Ureter (tissue), 1 donor: ENCODE results near the gene CHEK1. TPM values are rescaled to one million over a fixed set of nuclear protein-coding genes. Genes with fewer than 3 reads are reported as not detected.
"Not testable (repeated sequence)": the region's sequence is repeated elsewhere in the genome, so short reads cannot be mapped to it uniquely, and the experiment has no call there.

Experiments
- DNase-seq: peaks from one replicate; pipeline ENCODE4 v3.0.0-alpha.2; 2020; ENCODE audit warnings: low spot score
- total RNA-seq: library from RNA; stranded (reverse); gene quantifications from one replicate; pipeline ENCODE4 v1.2.4, GENCODE V29; 2023
- donor health status: DM: yes; HTN: yes; CAD: no.

Gene CHEK1
- total RNA-seq, result 2.8 TPM

DNA sequence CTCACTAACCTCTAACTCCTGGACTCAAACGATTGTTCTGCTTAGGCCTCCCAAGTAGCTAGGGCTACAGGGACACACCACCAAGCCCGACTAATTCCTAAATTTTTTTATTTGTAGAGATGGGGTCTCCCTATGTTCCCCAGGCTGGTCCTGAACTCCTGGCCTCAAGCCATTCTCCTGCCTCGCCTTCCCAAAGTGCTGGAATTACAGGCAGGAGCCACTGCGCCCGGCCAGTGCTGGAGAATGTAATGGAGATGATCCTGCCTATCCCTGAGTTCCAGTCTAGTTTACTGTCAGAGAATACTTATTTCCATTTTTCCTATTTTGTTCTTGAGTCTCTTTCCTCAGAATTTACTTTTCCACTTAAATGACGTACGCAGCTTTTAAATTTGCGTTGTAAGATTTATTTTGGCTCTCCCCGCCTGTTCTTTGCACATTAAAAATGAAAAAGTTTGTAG lies at the start of gene CHEK1:
Gene CHEK1, plus strand, starts transcription at position 408 of the 458 bp plus-strand sequence. CDS start 1,606 bp downstream, outside the sequence.
- no peak for DNase-seq

DNA sequence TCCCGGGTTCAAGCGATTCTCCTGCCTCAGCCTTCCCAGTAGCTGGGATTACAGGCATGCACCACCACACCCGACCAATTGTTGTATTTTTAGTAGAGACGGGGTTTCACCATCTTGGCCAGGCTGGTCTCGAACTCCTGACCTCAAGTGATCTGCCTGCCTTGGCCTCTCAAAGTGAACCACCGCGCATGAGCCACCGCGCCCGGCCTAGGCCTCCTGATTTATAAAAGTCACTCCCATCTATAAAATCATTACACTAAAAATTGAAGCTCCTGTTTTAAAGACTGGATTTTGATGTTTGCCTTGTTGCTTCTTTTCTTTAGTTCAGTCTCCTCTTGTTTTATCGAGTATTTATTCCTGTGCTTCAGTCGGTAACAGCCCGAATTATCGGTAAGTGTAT lies 47.8 kb upstream of the CHEK1 start:
- not testable (repeated sequence) for DNase-seq

DNA sequence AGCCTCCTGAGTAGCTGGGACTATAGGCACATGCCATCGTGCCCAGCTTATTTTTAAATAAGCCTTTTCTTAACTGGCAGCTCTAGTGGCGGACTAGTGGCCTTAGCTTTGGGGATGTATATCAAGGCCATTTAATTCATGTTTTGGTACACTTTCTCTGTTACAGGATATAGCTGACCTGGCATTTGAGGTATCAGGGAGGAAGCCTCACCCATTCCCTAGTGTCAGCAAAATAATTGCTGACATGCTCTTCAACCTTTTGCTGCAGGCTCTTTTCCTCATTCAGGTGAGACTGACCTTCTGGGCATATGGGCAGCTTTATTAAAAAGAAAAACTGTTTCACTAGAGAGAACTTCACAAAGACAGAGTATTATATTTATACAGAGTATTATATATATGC lies 46.2 kb upstream of the CHEK1 start:
- DNase-seq, result no peak

DNA sequence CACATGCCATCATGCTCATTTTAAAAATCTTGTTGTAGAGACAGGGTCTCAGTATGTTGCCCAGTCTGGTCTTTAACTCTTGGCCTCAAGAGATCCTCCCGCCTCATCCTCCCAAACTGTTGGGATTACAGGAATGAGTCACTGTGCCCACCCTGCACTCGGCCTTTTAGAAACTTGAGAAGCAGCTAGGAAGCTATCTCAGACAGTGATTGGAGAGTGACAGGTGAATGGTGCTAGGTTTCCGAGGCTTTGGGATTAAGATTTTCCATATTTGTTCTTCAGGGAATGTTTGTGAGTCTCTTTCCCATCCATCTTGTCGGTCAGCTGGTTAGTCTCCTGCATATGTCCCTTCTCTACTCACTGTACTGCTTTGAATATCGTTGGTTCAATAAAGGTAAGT lies 45.2 kb upstream of the CHEK1 start:
- DNase-seq, result no peak

- no peak for DNase-seq
Measured at GRCh38 chr11:125583496-125583895, 41.5 kb upstream of the CHEK1 start.

DNA sequence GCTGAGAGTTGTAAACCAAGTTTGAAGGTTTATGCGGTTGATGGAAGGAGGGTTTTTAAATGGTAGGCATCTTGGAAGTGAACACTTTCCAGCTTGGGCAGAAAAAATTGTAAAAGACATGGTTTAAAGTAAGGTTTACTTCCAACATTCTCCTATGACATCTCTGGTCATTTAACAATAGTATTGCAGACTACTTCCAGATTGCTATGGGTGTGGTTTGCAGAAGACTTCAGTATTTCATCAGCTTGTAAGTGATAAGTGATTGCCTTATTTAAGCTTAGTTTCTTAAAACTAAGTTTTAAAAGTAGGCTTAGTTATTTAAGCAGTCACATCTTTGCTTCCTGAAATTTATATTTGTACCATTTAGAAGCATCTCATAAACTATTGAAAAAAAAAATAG lies 39.5 kb upstream of the CHEK1 start:
- DNase-seq, result no peak

GRCh38 chr11:125586623-125587022 lies 38.3 kb upstream of the CHEK1 start:
- DNase-seq, result no peak

GRCh38 chr11:125587480-125587879 lies 37.5 kb upstream of the CHEK1 start:
- DNase-seq, result no peak

- DNase-seq, result no peak
Measured at GRCh38 chr11:125588505-125588904, 36.5 kb upstream of the CHEK1 start.

DNA sequence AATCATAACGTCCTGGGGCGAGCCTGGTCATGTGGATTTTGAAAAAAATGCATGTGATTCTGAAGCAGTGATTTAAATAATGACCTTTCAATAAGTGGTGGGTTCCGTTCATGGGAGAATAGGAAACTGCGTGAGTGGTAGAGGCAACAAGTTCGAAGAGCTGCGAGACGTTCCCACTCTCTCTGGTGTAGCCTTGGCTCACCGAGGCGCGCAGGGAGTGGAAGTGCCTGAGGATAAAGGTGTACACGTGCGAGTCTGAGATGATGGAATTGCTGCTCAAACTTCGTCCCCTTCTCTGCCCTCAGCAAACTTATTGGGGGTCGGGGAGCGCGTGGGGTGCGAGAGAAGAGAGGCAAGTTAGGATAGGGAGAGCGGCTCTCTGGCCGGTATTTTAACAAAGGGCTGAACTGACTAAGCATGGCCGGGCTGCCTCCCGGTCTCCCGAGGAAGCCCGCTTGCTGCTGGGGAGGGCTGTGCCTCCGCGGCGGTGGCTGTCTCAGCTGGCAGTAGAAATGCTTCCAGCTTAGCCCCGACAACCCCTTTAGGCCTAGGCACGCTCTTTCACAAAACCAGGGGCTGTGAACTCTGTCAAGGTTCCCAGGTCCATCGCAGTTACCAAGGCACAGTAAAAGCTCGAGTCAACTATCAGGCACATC lies 33.2 kb upstream of the CHEK1 start:
- DNase-seq, result peak; percentile 47

DNA sequence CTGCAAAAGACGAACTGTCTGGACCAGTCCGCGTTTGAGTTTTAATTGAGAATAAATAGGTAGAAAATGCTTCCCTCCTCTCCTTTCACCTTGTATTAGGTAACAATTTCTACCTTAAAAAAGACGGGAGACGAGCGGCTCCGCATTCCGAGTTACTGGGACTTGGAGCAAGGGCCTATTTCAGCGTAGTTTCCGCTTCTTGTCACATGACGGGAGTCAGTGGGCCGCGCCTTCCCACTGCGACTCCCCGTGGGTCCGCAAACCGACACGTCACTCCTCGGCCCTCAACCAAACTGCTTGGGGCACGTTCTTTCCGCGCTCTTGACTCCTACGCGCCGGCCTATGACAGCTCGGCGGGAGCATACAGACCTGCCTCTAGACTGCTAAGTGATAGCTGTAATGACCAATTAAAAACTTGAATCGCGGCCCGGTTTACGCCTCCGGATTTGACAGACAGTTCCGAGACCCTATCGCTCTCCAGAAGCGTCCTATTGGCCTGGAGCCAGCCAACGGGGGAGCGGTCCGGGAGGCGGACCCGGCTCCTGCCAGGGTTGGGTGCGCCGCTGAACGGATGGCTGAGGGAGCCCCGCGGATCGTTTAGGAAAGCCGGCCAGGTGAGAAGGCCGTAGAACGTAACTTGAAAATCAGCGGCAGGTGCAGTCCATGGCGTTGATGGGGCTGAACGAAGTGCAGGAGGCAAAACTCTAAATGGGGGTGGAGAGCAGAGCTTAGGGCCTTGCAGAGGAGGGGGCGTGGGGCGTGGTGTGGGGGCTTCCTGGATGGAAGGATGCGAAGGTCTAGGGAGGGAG lies 32.5 kb upstream of the CHEK1 start, which contains the start of gene STT3A:
Gene STT3A, plus strand, starts transcription at position 548 of the 809 bp plus-strand sequence. CDS start 3,064 bp downstream, outside the sequence.
- peak; percentile 99 for DNase-seq

DNA sequence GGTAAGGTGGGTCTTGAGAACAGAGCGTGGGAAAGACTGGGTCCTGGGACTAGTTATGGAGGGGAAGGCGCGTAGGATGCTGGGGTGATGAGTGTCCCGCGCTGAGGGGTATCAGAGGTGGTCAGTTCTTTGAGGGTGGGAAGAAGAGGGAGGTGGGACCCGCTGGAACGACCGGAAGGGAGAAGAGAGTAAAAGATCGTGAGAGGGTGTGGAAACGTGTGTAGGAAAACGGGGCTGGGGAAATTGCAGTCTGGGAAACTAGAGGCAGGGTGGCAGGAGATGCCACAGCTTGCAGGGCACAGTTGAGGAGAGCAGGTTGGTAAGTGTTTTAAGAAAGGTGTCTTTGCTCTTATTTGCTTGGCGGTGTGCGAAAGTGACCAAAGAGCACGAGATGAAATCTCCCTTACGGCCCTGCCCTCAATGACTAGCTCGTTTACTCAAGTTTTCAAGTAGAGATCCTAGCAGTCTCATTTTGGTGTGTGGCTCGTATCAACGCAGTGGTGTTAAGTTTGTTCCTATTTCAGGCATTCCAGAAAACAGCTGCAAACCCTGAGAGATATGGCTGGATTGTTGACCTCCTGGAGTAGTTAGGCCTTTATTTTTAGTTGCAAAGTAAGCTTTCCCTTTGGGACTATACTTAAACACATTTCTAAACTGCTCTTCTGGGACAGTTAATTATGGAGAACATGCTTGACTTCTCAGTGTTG lies 31.7 kb upstream of the CHEK1 start:
- no peak for DNase-seq

DNA sequence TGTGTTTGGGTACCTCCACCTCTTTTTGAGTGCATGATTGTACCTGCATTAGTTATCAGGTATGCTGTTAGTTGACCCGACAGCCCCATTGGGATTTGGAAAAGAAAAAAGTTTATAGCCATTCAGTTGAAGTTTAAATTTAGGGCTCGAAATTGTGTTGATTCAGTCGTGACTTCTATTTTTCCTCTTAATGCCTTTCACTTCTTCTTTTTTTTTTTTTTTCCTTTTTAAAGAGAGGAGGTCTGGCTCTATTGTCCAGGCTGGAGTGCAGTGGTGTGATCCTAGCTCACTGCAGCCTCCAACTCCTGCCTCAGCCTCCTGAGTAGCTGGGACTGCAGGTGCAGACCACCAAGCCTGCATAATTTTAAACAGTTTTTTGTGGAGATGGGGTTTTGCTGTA lies 30.0 kb upstream of the CHEK1 start:
- DNase-seq, result no peak

DNA sequence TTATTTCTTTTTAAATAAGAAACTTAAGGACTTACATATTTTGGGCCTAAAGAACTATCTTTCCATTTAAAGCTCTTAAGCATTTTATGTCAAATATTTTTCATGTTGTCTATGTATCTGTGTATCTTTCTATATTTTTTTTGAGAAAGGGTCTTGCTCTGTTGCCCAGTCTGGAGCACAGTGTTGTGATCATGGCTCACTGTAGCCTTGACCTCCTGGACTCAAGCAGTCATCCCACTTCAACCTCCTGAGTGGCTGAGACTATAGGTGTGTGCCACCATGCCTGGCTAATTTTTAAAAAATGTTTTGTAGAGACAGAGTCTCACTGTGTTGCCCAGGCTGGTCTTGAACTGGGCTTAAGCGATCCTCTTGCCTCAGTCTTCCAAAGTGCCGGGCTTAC lies 24.3 kb upstream of the CHEK1 start:
- no peak for DNase-seq

- no peak for DNase-seq
Measured at GRCh38 chr11:125603207-125603606, 21.8 kb upstream of the CHEK1 start.

DNA sequence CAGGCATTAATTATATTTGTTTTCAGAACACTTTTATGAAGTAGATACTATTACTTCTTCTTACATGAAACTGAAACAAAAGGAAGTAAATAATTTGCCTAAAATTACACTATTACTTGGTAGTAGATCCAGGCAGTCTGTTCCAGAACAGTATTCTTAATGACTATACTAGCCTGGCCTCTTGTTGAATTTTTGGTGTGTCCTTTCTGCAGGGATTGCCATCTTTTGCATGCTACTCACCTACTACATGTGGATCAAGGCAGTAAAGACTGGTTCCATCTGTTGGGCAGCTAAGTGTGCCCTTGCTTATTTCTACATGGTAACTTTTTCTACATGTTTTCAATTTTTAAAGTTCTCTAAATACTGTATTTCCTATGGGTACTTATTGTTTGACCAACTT lies 19.5 kb upstream of the CHEK1 start:
- no peak for DNase-seq

GRCh38 chr11:125609545-125609944 lies 15.4 kb upstream of the CHEK1 start:
- DNase-seq, result no peak

DNA sequence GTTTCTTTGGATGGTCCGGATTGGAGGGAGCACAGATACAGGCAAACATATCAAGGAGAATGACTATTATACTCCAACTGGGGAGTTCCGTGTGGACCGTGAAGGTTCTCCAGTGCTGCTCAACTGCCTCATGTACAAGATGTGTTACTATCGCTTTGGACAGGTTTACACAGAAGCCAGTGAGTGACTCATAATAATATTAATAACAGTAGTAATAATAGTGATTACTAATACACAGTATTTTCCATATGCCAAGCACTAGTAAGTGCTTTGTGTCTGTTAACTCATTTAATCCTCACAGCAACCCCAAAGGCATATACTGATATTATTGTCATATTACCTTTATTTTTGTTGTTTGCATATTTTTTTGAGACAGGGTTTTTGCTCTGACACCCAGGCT lies 6.6 kb upstream of the CHEK1 start:
- DNase-seq, result no peak

- DNase-seq, result no peak
Measured at GRCh38 chr11:125621995-125622394, 3.0 kb upstream of the CHEK1 start.

GRCh38 chr11:125623064-125623463 lies 1.9 kb upstream of the CHEK1 start:
- no peak for DNase-seq

GRCh38 chr11:125625225-125625629 lies 264 bp downstream of the CHEK1 start:
- DNase-seq, result no peak

- DNase-seq, result peak; percentile 89
Measured at GRCh38 chr11:125625630-125626287, 796 bp downstream of the CHEK1 start.
